Measurements from ENCODE around the gene PTK7. TPM values are rescaled to one million over a fixed set of nuclear protein-coding genes. Genes with fewer than 3 reads are reported as not detected.

The PTK7 gene
- total RNA-seq, 1 experiment from 2014 or later = 165 TPM

DNA sequence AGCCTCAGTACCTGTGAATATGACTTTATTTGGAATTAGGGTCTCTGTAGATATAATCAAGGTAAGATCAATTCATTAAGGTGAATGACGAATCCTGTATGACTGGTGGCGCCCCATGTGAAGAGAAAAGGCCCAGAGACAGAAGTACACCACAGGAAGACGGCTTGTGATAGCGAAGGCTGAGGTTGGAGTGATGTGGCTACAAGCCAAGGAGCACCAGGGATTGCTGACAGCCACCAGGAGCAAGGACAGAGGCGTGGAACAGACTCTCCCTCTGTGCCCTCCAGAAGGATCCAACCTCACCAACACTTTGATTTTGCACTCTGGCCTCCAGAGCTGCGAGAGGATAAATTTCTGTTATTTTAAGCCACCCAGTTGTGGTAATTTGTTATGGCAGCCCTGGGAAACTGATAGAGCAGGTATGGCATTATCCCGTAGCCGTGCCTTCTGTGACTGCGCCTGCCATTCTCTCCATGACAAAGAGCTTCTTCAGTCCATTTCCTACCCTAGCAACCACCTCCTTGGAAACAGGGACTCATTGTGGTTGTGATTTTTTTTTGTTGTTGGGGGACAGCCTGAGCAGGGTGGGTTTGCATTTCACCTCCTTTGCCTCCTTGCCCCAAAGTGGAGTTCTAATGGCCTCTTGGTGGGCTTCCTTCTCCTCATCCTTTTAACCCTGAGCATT, 29.6 kb downstream of the PTK7 start:
- no peak for DNase-seq (ENCODE audit: low spot score)
- Mint-ChIP-seq H3K27me3 (ENCODE audit: low read depth) (no peaks in the 10 kb centered on the region), H3K27ac (peak overlapping the region; percentile 26; the same call in 1 of the 2 replicates), H3K9me3 (no peaks in the 10 kb centered on the region), H3K4me3 (no peak overlapping the region), H3K4me1 (peaks cover 37% of the 10 kb centered on the region), H3K36me3 (peaks cover 3% of the 10 kb centered on the region; the same call in 1 of the 2 replicates)
- CTCF ChIA-PET = interaction anchor here (0.6 kb wide), 1 partner anchor 38 kb away, joined by 3 read pairs; no protein-coding TSS in a partner anchor
- ATAC-seq = peak; percentile 40
- TF ChIP-seq, protein P1, sequence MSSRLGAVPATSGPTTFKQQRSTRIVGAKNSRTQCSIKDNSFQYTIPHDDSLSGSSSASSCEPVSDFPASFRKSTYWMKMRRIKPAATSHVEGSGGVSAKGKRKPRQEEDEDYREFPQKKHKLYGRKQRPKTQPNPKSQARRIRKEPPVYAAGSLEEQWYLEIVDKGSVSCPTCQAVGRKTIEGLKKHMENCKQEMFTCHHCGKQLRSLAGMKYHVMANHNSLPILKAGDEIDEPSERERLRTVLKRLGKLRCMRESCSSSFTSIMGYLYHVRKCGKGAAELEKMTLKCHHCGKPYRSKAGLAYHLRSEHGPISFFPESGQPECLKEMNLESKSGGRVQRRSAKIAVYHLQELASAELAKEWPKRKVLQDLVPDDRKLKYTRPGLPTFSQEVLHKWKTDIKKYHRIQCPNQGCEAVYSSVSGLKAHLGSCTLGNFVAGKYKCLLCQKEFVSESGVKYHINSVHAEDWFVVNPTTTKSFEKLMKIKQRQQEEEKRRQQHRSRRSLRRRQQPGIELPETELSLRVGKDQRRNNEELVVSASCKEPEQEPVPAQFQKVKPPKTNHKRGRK (CRISPR knock-in tag; IDR thresholded peaks at IDR 0.05; ENCODE audit: borderline replicate concordance) = no peak
- TF ChIP-seq, protein P2, sequence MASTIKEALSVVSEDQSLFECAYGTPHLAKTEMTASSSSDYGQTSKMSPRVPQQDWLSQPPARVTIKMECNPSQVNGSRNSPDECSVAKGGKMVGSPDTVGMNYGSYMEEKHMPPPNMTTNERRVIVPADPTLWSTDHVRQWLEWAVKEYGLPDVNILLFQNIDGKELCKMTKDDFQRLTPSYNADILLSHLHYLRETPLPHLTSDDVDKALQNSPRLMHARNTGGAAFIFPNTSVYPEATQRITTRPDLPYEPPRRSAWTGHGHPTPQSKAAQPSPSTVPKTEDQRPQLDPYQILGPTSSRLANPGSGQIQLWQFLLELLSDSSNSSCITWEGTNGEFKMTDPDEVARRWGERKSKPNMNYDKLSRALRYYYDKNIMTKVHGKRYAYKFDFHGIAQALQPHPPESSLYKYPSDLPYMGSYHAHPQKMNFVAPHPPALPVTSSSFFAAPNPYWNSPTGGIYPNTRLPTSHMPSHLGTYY (CRISPR knock-in tag; IDR thresholded peaks at IDR 0.05) = no peak
- no peak for TF ChIP-seq MYBL2 (CRISPR knock-in tag; IDR thresholded peaks at IDR 0.05)
- no peak for TF ChIP-seq JUN (CRISPR knock-in tag; IDR thresholded peaks at IDR 0.05)
- TF ChIP-seq ZNF219 (CRISPR knock-in tag; IDR thresholded peaks at IDR 0.05; ENCODE audit: borderline replicate concordance) = no peak
- TF ChIP-seq, protein P3, sequence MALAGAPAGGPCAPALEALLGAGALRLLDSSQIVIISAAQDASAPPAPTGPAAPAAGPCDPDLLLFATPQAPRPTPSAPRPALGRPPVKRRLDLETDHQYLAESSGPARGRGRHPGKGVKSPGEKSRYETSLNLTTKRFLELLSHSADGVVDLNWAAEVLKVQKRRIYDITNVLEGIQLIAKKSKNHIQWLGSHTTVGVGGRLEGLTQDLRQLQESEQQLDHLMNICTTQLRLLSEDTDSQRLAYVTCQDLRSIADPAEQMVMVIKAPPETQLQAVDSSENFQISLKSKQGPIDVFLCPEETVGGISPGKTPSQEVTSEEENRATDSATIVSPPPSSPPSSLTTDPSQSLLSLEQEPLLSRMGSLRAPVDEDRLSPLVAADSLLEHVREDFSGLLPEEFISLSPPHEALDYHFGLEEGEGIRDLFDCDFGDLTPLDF (CRISPR knock-in tag; IDR thresholded peaks at IDR 0.05) = no peak
- TF ChIP-seq, protein P4, sequence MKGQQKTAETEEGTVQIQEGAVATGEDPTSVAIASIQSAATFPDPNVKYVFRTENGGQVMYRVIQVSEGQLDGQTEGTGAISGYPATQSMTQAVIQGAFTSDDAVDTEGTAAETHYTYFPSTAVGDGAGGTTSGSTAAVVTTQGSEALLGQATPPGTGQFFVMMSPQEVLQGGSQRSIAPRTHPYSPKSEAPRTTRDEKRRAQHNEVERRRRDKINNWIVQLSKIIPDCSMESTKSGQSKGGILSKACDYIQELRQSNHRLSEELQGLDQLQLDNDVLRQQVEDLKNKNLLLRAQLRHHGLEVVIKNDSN (CRISPR knock-in tag; IDR thresholded peaks at IDR 0.05) = no peak
- no peak for TF ChIP-seq ZNF423 (CRISPR knock-in tag; IDR thresholded peaks at IDR 0.05)
- TF ChIP-seq, protein P5, sequence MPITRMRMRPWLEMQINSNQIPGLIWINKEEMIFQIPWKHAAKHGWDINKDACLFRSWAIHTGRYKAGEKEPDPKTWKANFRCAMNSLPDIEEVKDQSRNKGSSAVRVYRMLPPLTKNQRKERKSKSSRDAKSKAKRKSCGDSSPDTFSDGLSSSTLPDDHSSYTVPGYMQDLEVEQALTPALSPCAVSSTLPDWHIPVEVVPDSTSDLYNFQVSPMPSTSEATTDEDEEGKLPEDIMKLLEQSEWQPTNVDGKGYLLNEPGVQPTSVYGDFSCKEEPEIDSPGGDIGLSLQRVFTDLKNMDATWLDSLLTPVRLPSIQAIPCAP (CRISPR knock-in tag; IDR thresholded peaks at IDR 0.05) = no peak
- no peak for TF ChIP-seq MXD4 (CRISPR knock-in tag; IDR thresholded peaks at IDR 0.05; ENCODE audit: borderline replicate concordance)
- no peak for TF ChIP-seq FOXJ3 (CRISPR knock-in tag; IDR thresholded peaks at IDR 0.05; ENCODE audit: borderline replicate concordance)
- no peak for TF ChIP-seq TEAD4 (CRISPR knock-in tag; IDR thresholded peaks at IDR 0.05)
- TF ChIP-seq, protein P6, sequence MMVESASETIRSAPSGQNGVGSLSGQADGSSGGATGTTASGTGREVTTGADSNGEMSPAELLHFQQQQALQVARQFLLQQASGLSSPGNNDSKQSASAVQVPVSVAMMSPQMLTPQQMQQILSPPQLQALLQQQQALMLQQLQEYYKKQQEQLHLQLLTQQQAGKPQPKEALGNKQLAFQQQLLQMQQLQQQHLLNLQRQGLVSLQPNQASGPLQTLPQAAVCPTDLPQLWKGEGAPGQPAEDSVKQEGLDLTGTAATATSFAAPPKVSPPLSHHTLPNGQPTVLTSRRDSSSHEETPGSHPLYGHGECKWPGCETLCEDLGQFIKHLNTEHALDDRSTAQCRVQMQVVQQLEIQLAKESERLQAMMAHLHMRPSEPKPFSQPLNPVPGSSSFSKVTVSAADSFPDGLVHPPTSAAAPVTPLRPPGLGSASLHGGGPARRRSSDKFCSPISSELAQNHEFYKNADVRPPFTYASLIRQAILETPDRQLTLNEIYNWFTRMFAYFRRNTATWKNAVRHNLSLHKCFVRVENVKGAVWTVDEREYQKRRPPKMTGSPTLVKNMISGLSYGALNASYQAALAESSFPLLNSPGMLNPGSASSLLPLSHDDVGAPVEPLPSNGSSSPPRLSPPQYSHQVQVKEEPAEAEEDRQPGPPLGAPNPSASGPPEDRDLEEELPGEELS (CRISPR knock-in tag; IDR thresholded peaks at IDR 0.05) = no peak
- TF ChIP-seq, protein P7, sequence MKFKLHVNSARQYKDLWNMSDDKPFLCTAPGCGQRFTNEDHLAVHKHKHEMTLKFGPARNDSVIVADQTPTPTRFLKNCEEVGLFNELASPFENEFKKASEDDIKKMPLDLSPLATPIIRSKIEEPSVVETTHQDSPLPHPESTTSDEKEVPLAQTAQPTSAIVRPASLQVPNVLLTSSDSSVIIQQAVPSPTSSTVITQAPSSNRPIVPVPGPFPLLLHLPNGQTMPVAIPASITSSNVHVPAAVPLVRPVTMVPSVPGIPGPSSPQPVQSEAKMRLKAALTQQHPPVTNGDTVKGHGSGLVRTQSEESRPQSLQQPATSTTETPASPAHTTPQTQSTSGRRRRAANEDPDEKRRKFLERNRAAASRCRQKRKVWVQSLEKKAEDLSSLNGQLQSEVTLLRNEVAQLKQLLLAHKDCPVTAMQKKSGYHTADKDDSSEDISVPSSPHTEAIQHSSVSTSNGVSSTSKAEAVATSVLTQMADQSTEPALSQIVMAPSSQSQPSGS (CRISPR knock-in tag; IDR thresholded peaks at IDR 0.05; ENCODE audit: borderline replicate concordance, low read depth) = no peak
- TF ChIP-seq GABPB1 (CRISPR knock-in tag; IDR thresholded peaks at IDR 0.05) = no peak
- TF ChIP-seq, protein P8, sequence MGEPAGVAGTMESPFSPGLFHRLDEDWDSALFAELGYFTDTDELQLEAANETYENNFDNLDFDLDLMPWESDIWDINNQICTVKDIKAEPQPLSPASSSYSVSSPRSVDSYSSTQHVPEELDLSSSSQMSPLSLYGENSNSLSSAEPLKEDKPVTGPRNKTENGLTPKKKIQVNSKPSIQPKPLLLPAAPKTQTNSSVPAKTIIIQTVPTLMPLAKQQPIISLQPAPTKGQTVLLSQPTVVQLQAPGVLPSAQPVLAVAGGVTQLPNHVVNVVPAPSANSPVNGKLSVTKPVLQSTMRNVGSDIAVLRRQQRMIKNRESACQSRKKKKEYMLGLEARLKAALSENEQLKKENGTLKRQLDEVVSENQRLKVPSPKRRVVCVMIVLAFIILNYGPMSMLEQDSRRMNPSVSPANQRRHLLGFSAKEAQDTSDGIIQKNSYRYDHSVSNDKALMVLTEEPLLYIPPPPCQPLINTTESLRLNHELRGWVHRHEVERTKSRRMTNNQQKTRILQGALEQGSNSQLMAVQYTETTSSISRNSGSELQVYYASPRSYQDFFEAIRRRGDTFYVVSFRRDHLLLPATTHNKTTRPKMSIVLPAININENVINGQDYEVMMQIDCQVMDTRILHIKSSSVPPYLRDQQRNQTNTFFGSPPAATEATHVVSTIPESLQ (CRISPR knock-in tag; IDR thresholded peaks at IDR 0.05) = no peak
- POLR2A ChIA-PET = interaction anchor here (1.6 kb wide), 1 partner anchor 30 kb away, joined by 3 read pairs; the partner anchor contains the start of gene PTK7

All from WTC11 (cell line).